ENCODE data around the gene TMEM242.
A peak's percentile ranks its signal among the peaks of the same experiment; 100 is the strongest.
"Not testable (repeated sequence)": the region's sequence is repeated elsewhere in the genome, so short reads cannot be mapped to it uniquely, and the experiment has no call there.

The TMEM242 gene

GRCh38 chr6:157323966-157324300, 614 bp upstream of the TMEM242 start:
- peak; percentile 12 for DNase-seq (ENCODE audit: low read depth)

GRCh38 chr6:157322792-157323254, 496 bp downstream of the TMEM242 start:
- no peak for DNase-seq (ENCODE audit: low read depth)

DNA sequence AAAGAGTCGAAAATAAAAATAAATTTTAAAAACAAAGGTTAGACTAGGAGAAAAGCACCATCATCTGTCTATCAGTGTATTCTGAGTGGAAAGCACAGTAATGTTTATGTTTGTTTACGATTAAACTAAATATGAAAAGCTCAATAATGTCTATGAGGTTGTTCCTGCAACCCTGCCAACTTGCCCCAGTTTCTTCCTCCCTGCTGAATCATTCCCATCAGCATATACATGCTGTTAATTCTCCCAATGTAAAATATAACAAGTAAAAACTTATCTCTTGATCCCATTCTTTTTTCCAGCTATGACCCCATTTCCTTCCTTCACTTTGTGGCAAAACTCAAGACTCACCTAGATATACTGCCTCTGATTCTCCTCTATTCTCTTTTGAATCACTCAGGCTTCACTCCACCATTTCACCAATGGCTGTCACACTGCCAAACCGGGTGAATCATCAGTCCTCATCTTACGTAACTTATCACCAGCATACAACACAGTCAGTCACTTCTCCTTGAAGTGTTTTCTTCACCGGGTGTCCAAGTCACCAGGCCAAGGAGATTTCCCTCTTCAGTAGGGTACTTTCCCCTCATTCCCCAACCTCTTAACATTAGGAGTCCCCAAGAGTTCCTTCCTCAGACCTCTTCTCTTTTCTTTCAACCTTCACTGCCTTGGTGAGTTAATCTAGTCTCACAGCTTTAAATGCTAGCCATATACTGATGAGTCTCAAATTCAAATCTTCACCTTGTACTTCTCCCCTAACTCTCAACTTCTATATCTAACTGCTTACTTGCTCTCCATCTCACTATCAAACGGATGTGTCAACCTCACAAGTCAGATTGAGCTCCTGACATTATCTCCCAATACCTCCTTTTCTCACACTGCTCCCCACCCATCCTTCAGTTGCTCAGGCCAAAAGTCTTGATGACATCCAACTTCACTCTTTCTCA, 6.2 kb downstream of the TMEM242 start:
- DNase-seq (ENCODE audit: low read depth), result no peak

- DNase-seq (ENCODE audit: low read depth), result no peak
Measured at GRCh38 chr6:157314705-157315321, 8.5 kb downstream of the TMEM242 start.

- no peak for DNase-seq (ENCODE audit: low read depth)
Measured at GRCh38 chr6:157313531-157314467, 9.5 kb downstream of the TMEM242 start.

DNA sequence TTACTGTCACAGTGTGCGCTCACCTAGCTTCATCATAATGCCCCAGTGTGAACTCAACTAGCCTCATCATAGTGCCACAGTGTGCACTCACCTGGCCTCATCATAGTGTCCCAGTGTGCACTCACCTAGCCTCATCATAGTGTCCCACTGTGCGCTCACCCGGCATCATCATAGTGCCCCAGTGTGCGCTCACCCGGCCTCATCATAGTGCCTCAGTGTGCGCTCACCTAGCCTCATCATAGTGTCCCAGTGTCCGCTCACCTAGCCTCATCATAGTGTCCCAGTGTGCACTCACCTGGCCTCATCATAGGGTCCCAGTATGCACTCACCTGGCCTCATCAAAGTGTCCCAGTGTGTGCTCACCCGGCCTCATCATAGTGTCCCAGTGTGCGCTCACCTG, 10.6 kb downstream of the TMEM242 start:
- no peak for DNase-seq (ENCODE audit: low read depth)

GRCh38 chr6:157310693-157311092, 12.6 kb downstream of the TMEM242 start:
- not testable (repeated sequence) for DNase-seq (ENCODE audit: low read depth)

DNA sequence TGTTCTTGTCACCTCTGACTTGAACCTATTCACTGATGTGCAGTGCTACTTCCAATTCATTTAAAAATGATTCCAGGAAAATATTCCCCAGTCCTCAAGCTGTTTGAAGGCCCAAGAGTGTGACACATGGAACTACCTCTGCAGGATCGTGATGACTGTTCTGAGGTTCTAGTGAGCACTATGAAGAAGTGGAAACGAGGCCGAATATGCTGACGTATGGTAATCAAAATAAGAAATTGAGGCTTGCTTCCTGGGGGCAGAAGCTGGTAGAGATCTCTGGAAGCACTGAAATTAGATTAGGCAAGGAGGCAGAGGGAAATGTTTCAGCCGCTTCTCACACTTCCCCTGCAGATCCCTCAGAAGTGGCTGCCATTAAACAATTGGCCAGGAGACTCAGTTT, 15.7 kb downstream of the TMEM242 start:
- no peak for DNase-seq (ENCODE audit: low read depth)

GRCh38 chr6:157305670-157306653, 17.4 kb downstream of the TMEM242 start:
- DNase-seq (ENCODE audit: low read depth), result no peak

DNA sequence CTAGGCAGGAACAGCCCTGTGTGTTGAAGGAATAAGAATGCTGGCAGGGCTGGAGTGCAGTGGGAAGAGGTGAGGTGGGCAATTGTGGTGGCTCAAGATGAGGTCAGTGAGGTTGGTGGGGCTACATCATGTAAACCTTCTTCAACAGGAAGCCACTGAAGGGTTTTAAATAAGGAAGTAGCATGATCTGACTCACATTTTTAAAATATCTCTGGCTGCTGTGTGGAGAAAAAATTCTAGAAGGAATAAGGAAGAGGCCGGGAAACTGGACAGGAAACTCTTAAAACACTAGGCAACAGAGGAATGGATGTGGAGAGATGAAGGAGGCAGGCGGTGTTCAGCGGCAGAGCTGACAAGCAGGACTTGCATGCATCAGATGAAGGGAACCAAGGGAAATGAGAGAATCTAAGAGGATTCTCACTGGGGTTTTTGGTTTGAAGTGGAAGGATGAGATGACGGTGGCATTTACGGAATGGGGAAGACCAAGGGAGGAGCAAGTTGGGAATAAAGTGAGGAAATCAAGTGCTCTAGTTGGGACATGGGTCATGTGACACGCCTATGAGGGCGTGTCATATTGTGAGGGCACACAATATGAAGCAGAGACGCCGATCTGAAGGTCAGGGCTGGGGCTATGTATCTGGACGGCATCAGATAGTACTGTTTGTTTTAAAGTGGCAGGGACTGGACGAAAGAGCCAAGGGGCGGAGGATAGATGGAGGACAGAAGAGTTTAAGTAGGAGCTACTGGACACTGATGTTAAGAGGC, 18.2 kb downstream of the TMEM242 start:
- no peak for DNase-seq (ENCODE audit: low read depth)

- no peak for DNase-seq (ENCODE audit: low read depth)
Measured at GRCh38 chr6:157302736-157303135, 20.6 kb downstream of the TMEM242 start.

GRCh38 chr6:157300436-157300835, 22.9 kb downstream of the TMEM242 start:
- DNase-seq (ENCODE audit: low read depth), result no peak

DNA sequence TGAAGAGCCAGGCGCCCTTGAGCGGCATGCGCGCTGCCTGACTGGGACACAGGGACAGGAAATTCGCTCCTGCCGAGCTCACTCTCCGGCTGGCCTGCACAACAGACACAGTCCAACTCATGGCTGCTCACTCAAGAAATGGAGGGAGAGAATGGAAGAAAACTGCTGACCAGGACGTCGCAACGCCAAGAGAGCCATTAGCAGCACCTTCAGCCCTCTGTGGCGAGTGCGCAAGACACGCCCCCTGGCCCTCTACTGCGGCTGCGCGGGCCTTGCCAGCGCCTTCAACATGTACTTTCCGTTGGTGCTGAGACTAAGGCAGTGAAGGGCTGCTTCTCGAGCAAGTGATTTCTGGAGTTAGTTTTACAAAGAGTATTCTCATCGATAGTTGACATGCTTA, 23.3 kb downstream of the TMEM242 start:
- DNase-seq (ENCODE audit: low read depth), result no peak

DNA sequence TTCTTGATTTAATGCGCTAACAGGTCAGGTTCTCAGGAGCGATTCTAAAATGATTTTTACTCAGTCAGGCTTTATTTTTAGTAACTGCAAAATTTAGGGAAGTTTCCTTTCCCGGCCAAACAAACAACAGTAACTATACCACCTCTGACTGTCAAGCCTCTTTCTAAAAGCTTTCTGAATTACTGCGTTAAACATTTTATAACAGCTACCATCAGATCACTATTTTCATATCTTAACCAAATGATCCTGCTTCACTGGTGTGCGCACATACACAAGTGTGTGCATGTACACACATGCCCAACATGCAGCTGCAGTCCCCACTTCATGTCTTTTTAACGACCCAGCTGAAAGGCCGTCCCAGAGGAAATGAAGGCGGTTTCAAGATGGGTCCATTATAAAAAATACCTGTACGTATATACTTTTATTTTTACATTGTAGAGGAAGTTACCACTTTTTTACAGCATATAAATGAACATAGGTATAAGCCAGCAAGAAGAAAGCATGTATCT, 25.0 kb downstream of the TMEM242 start:
- no peak for DNase-seq (ENCODE audit: low read depth)

DNA sequence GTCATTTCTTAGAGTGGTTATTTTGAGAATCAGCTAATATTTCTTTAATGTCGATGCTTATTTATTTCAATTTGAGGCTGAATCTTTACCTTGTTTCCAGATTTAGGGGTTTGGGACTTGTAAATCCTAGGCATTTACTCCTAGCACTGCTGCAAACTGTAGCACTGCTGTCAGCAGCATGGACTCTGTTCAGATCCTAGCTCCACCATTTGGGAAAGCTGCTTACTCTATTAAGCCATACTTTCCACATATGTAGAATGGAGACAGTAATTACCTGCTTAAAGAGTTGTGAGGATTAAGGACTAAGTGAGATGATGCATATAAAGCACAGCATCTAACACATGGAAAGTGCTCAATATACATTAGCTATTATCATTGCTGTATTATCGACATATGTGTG, 28.7 kb downstream of the TMEM242 start:
- no peak for DNase-seq (ENCODE audit: low read depth)

DNA sequence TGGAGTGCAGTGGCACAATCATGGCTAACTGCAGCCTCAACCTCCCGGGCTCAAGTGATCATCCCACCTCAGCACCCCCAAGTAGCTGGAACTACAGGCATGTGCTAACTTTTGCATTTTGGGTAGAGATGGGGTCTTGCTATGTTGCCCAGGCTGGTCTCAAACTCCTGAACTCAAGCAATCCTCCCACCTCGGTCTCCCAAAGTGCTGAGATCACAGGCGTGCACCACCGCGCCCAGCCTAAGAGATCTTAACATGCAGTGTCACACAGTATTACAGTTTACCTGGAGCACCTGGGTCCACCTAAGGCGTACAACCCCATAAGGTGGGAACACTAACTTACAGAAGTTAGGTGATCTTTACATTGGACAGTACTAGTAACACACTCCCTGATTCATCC, 29.5 kb downstream of the TMEM242 start:
- DNase-seq (ENCODE audit: low read depth), result no peak

- no peak for DNase-seq (ENCODE audit: low read depth)
Measured at GRCh38 chr6:157292202-157292601, 31.1 kb downstream of the TMEM242 start.

DNA sequence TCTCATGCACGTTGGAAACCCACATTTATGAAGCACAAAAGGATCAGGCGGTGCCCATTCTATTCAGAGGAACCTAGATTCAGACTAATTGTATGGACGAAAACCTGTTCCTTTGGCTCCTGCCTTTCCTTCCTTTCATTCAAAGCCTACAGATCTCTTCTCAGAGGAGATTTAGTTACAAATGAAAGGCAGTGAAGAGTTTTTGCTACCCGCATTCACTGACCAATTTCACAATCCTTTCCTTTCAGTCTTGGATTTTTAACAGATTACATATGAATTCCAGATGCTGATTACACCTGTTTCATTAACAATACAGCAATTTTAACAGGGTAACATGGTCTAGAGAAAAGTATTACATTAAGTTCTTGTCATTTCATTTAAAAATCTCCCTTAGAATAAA, 32.0 kb downstream of the TMEM242 start:
- DNase-seq (ENCODE audit: low read depth), result no peak

DNA sequence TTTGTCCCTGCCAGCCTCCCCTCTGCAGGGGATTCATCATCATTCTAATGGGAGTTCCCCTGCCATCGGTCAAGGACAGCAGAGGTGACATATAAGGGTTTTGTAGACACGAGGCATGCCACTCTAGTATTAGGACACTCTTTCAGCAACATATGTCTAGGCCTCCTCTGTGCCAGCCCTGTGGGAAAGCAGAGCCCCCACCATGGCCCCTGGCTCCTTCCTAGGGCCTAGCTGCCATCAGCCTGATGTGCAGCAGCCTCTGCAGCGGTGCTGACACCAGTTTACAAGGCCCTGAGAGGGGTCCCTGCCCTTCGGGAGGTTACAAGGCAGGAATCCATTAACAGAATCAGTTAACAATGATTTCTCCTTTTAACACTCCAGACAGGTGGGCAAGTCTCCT, 32.5 kb downstream of the TMEM242 start:
- no peak for DNase-seq (ENCODE audit: low read depth)

GRCh38 chr6:157289764-157290163, 33.6 kb downstream of the TMEM242 start:
- DNase-seq (ENCODE audit: low read depth), result no peak
